ENCODE data around the gene MEPE.

DNA sequence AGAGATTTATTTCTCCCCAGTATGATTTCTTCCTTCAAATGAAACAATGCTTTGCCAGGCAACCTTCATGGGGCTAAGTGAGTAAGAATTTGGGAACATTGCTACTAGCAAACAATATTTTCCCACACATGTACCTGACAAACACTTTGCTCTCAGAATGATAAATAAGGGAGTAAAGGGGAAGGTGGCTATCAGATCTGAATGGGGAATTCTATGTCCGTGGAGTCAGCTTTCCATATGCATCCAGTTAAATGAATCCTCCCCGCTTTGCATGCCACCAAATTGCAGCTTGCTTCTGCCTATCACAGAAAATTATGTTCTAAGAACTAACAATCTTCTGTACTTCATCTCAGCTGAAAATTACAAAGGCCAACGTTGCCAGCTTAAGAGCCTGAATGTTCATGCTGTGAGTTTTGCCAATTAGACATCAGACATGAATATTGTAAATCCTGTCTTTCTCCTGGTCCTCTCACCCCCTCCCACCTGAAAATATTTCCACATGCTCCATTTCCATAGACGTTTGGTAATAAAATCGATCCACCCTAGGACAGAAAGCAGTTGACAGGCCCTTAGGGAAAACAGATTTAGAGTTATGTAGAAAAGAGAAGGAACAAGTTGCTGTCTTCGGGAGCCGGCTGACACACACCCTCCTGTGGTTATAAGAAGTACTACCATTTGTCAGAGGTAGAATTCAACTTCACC lies 6.3 kb downstream of the MEPE start:
- TF ChIP-seq, protein P1, sequence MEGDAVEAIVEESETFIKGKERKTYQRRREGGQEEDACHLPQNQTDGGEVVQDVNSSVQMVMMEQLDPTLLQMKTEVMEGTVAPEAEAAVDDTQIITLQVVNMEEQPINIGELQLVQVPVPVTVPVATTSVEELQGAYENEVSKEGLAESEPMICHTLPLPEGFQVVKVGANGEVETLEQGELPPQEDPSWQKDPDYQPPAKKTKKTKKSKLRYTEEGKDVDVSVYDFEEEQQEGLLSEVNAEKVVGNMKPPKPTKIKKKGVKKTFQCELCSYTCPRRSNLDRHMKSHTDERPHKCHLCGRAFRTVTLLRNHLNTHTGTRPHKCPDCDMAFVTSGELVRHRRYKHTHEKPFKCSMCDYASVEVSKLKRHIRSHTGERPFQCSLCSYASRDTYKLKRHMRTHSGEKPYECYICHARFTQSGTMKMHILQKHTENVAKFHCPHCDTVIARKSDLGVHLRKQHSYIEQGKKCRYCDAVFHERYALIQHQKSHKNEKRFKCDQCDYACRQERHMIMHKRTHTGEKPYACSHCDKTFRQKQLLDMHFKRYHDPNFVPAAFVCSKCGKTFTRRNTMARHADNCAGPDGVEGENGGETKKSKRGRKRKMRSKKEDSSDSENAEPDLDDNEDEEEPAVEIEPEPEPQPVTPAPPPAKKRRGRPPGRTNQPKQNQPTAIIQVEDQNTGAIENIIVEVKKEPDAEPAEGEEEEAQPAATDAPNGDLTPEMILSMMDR (IDR thresholded peaks at IDR 0.05; ENCODE audit: control extremely low read depth in 1 of 3, insufficient read depth in 1 of 3, low read depth in 1 of 3, low read length in 3 of 3), result peak in 2 of 3 experiments; percentile 57 to 66; a peak in 3 of 4 replicates
- no peak for TF ChIP-seq SP1 (IDR thresholded peaks at IDR 0.05; ENCODE audit: low read depth, low read length)
- TF ChIP-seq SIN3A (conservative IDR thresholded peaks at IDR 0.05 in 1 of 2, IDR thresholded peaks at IDR 0.05 in 1 of 2; ENCODE audit: low read depth in 1 of 2, low read length in 2 of 2), result no peak
- no peak for TF ChIP-seq POLR2A (IDR thresholded peaks at IDR 0.05; ENCODE audit: control extremely low read depth in 1 of 2, low read depth in 2 of 2, low read length in 2 of 2)
